ENCODE results near the gene ABCC6. TPM values are rescaled to one million over a fixed set of nuclear protein-coding genes. Genes with fewer than 3 reads are reported as not detected.
"Not testable (repeated sequence)": the region's sequence is repeated elsewhere in the genome, so short reads cannot be mapped to it uniquely, and the experiment has no call there.

ABCC6 gene
- 10 to 100 TPM; 21.2 to 36.2 (median 22.6) TPM for polyA plus RNA-seq (ENCODE audit: insufficient read length in 3 of 3)
- long read RNA-seq, donor 1, transcript ABCC6-204 (2 exons, 714 nt): major isoform, 6 of 6 reads
- long read RNA-seq, donor 1, partial matches to known transcripts: 0 of 6 reads
- long read RNA-seq, donor 1, other reads (novel, unspliced or antisense): 0 of 6 reads
- long read RNA-seq, donor 2, transcript ABCC6-204 (2 exons, 714 nt): major isoform, 7 of 7 reads
- long read RNA-seq, donor 2, partial matches to known transcripts: 0 of 7 reads
- long read RNA-seq, donor 2, other reads (novel, unspliced or antisense): 0 of 7 reads
- long read RNA-seq, donor 3, partial matches to known transcripts: 0 of 4 reads
- long read RNA-seq, donor 3, other reads (novel, unspliced or antisense): 0 of 4 reads
- long read RNA-seq, donor 4, full-length matches to known transcripts: 9 of 9 reads
- long read RNA-seq, donor 4, partial matches to known transcripts: 0 of 9 reads
- long read RNA-seq, donor 4, other reads (novel, unspliced or antisense): 0 of 9 reads
- long read RNA-seq, donor 5, partial matches to known transcripts: 0 of 3 reads
- long read RNA-seq, donor 5, other reads (novel, unspliced or antisense): 0 of 3 reads
- long read RNA-seq, donor 6, transcript ABCC6-204 (2 exons, 714 nt): major isoform, 6 of 6 reads
- long read RNA-seq, donor 6, partial matches to known transcripts: 0 of 6 reads
- long read RNA-seq, donor 6, other reads (novel, unspliced or antisense): 0 of 6 reads
- long read RNA-seq, donor 7, full-length matches to known transcripts: 16 of 24 reads
- long read RNA-seq, donor 7, partial matches to known transcripts: 8 of 24 reads
- long read RNA-seq, donor 7, other reads (novel, unspliced or antisense): 0 of 24 reads
- long read RNA-seq, donor 8, partial matches to known transcripts: 0 of 3 reads
- long read RNA-seq, donor 8, other reads (novel, unspliced or antisense): 0 of 3 reads
- long read RNA-seq, donor 9, full-length matches to known transcripts: 13 of 20 reads
- long read RNA-seq, donor 9, partial matches to known transcripts: 7 of 20 reads
- long read RNA-seq, donor 9, other reads (novel, unspliced or antisense): 0 of 20 reads
- long read RNA-seq, donor 10, transcript ABCC6-204 (2 exons, 714 nt): major isoform, 12 of 18 reads
- long read RNA-seq, donor 10, partial matches to known transcripts: 6 of 18 reads
- long read RNA-seq, donor 10, other reads (novel, unspliced or antisense): 0 of 18 reads
- long read RNA-seq, donor 11, partial matches to known transcripts: 0 of 1 reads
- long read RNA-seq, donor 11, other reads (novel, unspliced or antisense): 0 of 1 reads
- long read RNA-seq, donor 12, full-length matches to known transcripts: 11 of 17 reads
- long read RNA-seq, donor 12, partial matches to known transcripts: 6 of 17 reads
- long read RNA-seq, donor 12, other reads (novel, unspliced or antisense): 0 of 17 reads
- long read RNA-seq, donor 13, transcript ABCC6-204 (2 exons, 714 nt): major isoform, 6 of 7 reads
- long read RNA-seq, donor 13, partial matches to known transcripts: 0 of 7 reads
- long read RNA-seq, donor 13, other reads (novel, unspliced or antisense): 0 of 7 reads
- long read RNA-seq, donor 14: 0 reads
- long read RNA-seq, donor 15: 0 reads
- long read RNA-seq, donor 16, full-length matches to known transcripts: 6 of 6 reads
- long read RNA-seq, donor 16, partial matches to known transcripts: 0 of 6 reads
- long read RNA-seq, donor 16, other reads (novel, unspliced or antisense): 0 of 6 reads

GRCh38 chr16:16222850-16223661 lies at the start of gene ABCC6:
Gene ABCC6, minus strand, starts transcription at chr16:16223494. Its CDS starts 60 bp downstream, at chr16:16223434.
- not testable (repeated sequence) for DNase-seq

GRCh38 chr16:16272573-16273221 lies 49.4 kb upstream of the ABCC6 start:
- DNase-seq: not testable (repeated sequence)

GRCh38 chr16:16271658-16272057 lies 48.4 kb upstream of the ABCC6 start:
- DNase-seq: not testable (repeated sequence)

GRCh38 chr16:16268185-16268808 lies 45.0 kb upstream of the ABCC6 start:
- DNase-seq: not testable (repeated sequence)

- DNase-seq: not testable (repeated sequence)
Observed at GRCh38 chr16:16267708-16268107, 44.4 kb upstream of the ABCC6 start.

GRCh38 chr16:16265044-16265443 lies 41.8 kb upstream of the ABCC6 start:
- DNase-seq: not testable (repeated sequence)

- DNase-seq: not testable (repeated sequence)
Observed at GRCh38 chr16:16263947-16264346, 40.7 kb upstream of the ABCC6 start.

GRCh38 chr16:16262954-16263555 lies 39.8 kb upstream of the ABCC6 start:
- not testable (repeated sequence) for DNase-seq

GRCh38 chr16:16259971-16260370 lies 36.7 kb upstream of the ABCC6 start:
- not testable (repeated sequence) for DNase-seq

GRCh38 chr16:16258822-16259221 lies 35.5 kb upstream of the ABCC6 start:
- not testable (repeated sequence) for DNase-seq

- DNase-seq: not testable (repeated sequence)
Observed at GRCh38 chr16:16257301-16257923, 34.1 kb upstream of the ABCC6 start.

GRCh38 chr16:16252377-16252776 lies 29.1 kb upstream of the ABCC6 start:
- DNase-seq: not testable (repeated sequence)

- not testable (repeated sequence) for DNase-seq
Observed at GRCh38 chr16:16249621-16250330, 26.5 kb upstream of the ABCC6 start.

GRCh38 chr16:16247439-16247838 lies 24.1 kb upstream of the ABCC6 start:
- not testable (repeated sequence) for DNase-seq

- not testable (repeated sequence) for DNase-seq
Observed at GRCh38 chr16:16246578-16247262, 23.4 kb upstream of the ABCC6 start.

- DNase-seq: not testable (repeated sequence)
Observed at GRCh38 chr16:16243886-16244285, 20.6 kb upstream of the ABCC6 start.
